ENCODE measurements around the gene TAOK2.
"Not testable (repeated sequence)": the region's sequence is repeated elsewhere in the genome, so short reads cannot be mapped to it uniquely, and the experiment has no call there.

TAOK2 gene

GRCh38 chr16:29973384-29974246 is at the start of gene TAOK2:
Gene TAOK2, plus strand, starts transcription at chr16:29973868. Its CDS starts 3,905 bp downstream, at chr16:29977773.
- H3K4me3 ChIP-seq (ENCODE audit: low read depth, low read length) = peak within 1 kb of the TSS; percentile 96
- peak; percentile 100 for DNase-seq (ENCODE audit: low read depth)
- TF ChIP-seq CTCF (IDR thresholded peaks at IDR 0.05; ENCODE audit: insufficient read depth, low read depth, low read length, missing control alignments) = no peak

GRCh38 chr16:29925105-29925756 is 48.4 kb upstream of the TAOK2 start:
- H3K4me3 ChIP-seq (ENCODE audit: low read depth, low read length) = peak overlapping the region; percentile 54
- TF ChIP-seq CTCF (IDR thresholded peaks at IDR 0.05; ENCODE audit: insufficient read depth, low read depth, low read length, missing control alignments) = no peak
- DNase-seq (ENCODE audit: low read depth) = peak; percentile 18

GRCh38 chr16:29925781-29926710 is 47.6 kb upstream of the TAOK2 start, which contains the start of gene KCTD13:
Gene KCTD13, minus strand, starts transcription at chr16:29926226. Its CDS starts 193 bp downstream, at chr16:29926033.
- TF ChIP-seq CTCF (IDR thresholded peaks at IDR 0.05; ENCODE audit: insufficient read depth, low read depth, low read length, missing control alignments) = no peak
- peak; percentile 91 for DNase-seq (ENCODE audit: low read depth)
- H3K4me3 ChIP-seq (ENCODE audit: low read depth, low read length) = peak within 1 kb of the TSS; percentile 54

- DNase-seq (ENCODE audit: low read depth) = no peak
- H3K4me3 ChIP-seq (ENCODE audit: low read depth, low read length) = peak overlapping the region; percentile 54
- TF ChIP-seq CTCF (IDR thresholded peaks at IDR 0.05; ENCODE audit: insufficient read depth, low read depth, low read length, missing control alignments) = no peak
Measured at GRCh38 chr16:29926711-29927052, 47.0 kb upstream of the TAOK2 start.

- DNase-seq (ENCODE audit: low read depth) = no peak
- H3K4me3 ChIP-seq (ENCODE audit: low read depth, low read length) = peak overlapping the region; percentile 54; the same call in 1 of the 2 replicates
- no peak for TF ChIP-seq CTCF (IDR thresholded peaks at IDR 0.05; ENCODE audit: insufficient read depth, low read depth, low read length, missing control alignments)
Measured at GRCh38 chr16:29927070-29927905, 46.4 kb upstream of the TAOK2 start.

GRCh38 chr16:29931750-29932149 is 41.9 kb upstream of the TAOK2 start:
- not testable (repeated sequence) for H3K4me3 ChIP-seq (ENCODE audit: low read depth, low read length); DNase-seq (ENCODE audit: low read depth)
